ENCODE measurements around the gene FHAD1. TPM values are rescaled to one million over a fixed set of nuclear protein-coding genes. Genes with fewer than 3 reads are reported as not detected.

FHAD1 gene
- total RNA-seq, 1 experiment from 2014 or later, result 2.0 TPM

DNA sequence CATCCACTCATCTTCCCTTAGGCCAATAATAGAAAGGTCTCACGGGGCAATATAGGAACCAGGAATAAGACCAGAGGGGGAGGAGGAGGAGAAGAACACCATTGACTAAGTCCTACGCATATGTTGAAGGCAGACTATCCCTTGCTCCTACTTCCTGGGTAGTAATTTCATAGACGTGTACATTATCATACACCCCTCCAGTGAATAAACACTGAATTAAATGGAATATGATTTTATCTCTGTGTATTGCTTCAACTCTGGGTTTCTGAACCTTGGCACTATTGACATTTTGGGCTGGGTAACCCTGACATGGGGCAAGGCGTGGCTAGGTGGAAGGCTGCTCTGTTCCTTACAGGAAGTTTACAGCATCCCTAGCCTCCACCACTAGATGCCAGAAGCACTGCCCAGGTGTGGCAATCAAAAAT lies 17.3 kb upstream of the FHAD1 start:
- Histone ChIP-seq H3K4me1 (ENCODE audit: insufficient read depth, low read length, poor library complexity, severe bottlenecking) (no peaks in the 10 kb centered on the region), H3K9me3 (ENCODE audit: low read depth, low read length, poor library complexity, severe bottlenecking) (no peaks in the 10 kb centered on the region), H3K27ac (ENCODE audit: low read depth, low read length, poor library complexity, severe bottlenecking) (no peak overlapping the region), H3K36me3 (ENCODE audit: insufficient read depth, low read length, poor library complexity, severe bottlenecking) (no peaks in the 10 kb centered on the region), H3K4me3 (ENCODE audit: low read depth, low read length, poor library complexity, severe bottlenecking) (no peak overlapping the region), H3K27me3 (replicated peaks; ENCODE audit: insufficient read depth, low read depth, low read length, poor library complexity) (no peaks in the 10 kb centered on the region)
- no TSS peak for BruUV-seq (replicated peaks)
- no peak for DNase-seq (ENCODE audit: low spot score)
- intact Hi-C loops (cut with micrococcal nuclease; ENCODE audit: unreplicated experiment), result no loop called here
- no peak for TF ChIP-seq EZH2 (IDR thresholded peaks at IDR 0.05; ENCODE audit: borderline replicate concordance, low read depth, low read length, poor library complexity, severe bottlenecking)
- TF ChIP-seq, protein P1, sequence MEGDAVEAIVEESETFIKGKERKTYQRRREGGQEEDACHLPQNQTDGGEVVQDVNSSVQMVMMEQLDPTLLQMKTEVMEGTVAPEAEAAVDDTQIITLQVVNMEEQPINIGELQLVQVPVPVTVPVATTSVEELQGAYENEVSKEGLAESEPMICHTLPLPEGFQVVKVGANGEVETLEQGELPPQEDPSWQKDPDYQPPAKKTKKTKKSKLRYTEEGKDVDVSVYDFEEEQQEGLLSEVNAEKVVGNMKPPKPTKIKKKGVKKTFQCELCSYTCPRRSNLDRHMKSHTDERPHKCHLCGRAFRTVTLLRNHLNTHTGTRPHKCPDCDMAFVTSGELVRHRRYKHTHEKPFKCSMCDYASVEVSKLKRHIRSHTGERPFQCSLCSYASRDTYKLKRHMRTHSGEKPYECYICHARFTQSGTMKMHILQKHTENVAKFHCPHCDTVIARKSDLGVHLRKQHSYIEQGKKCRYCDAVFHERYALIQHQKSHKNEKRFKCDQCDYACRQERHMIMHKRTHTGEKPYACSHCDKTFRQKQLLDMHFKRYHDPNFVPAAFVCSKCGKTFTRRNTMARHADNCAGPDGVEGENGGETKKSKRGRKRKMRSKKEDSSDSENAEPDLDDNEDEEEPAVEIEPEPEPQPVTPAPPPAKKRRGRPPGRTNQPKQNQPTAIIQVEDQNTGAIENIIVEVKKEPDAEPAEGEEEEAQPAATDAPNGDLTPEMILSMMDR (conservative IDR thresholded peaks at IDR 0.05; ENCODE audit: low read depth, low read length), result no peak
- ChIA-PET CTCF (no interaction called here), POLR2A (ENCODE audit: low non-redundant PET) (interaction anchor here (0.6 kb wide), 1 partner anchor 10 kb away, joined by 3 read pairs; no protein-coding TSS in a partner anchor)

GRCh38 chr1:15231714-15232201 lies 15.3 kb upstream of the FHAD1 start:
- ChIA-PET POLR2A (ENCODE audit: low non-redundant PET) (no interaction called here), CTCF (no interaction called here)
- TF ChIP-seq, protein P1 (conservative IDR thresholded peaks at IDR 0.05; ENCODE audit: low read depth, low read length), result no peak
- no peak for TF ChIP-seq EZH2 (IDR thresholded peaks at IDR 0.05; ENCODE audit: borderline replicate concordance, low read depth, low read length, poor library complexity, severe bottlenecking)
- Histone ChIP-seq H3K4me3 (ENCODE audit: low read depth, low read length, poor library complexity, severe bottlenecking) (no peak overlapping the region), H3K36me3 (ENCODE audit: insufficient read depth, low read length, poor library complexity, severe bottlenecking) (no peaks in the 10 kb centered on the region), H3K9me3 (ENCODE audit: low read depth, low read length, poor library complexity, severe bottlenecking) (no peaks in the 10 kb centered on the region), H3K27ac (ENCODE audit: low read depth, low read length, poor library complexity, severe bottlenecking) (no peak overlapping the region), H3K27me3 (replicated peaks; ENCODE audit: insufficient read depth, low read depth, low read length, poor library complexity) (no peaks in the 10 kb centered on the region), H3K4me1 (ENCODE audit: insufficient read depth, low read length, poor library complexity, severe bottlenecking) (no peaks in the 10 kb centered on the region)
- no peak for DNase-seq (ENCODE audit: low spot score)
- intact Hi-C loops (cut with micrococcal nuclease; ENCODE audit: unreplicated experiment), result no loop called here
- no TSS peak for BruUV-seq (replicated peaks)

GRCh38 chr1:15233689-15234088 lies 13.3 kb upstream of the FHAD1 start:
- CTCF ChIA-PET, result no interaction called here
- TF ChIP-seq EZH2 (IDR thresholded peaks at IDR 0.05; ENCODE audit: borderline replicate concordance, low read depth, low read length, poor library complexity, severe bottlenecking), result no peak
- Histone ChIP-seq H3K9me3 (ENCODE audit: low read depth, low read length, poor library complexity, severe bottlenecking) (no peaks in the 10 kb centered on the region), H3K27ac (ENCODE audit: low read depth, low read length, poor library complexity, severe bottlenecking) (no peak overlapping the region), H3K36me3 (ENCODE audit: insufficient read depth, low read length, poor library complexity, severe bottlenecking) (no peaks in the 10 kb centered on the region), H3K4me3 (ENCODE audit: low read depth, low read length, poor library complexity, severe bottlenecking) (no peak overlapping the region), H3K4me1 (ENCODE audit: insufficient read depth, low read length, poor library complexity, severe bottlenecking) (no peaks in the 10 kb centered on the region), H3K27me3 (replicated peaks; ENCODE audit: insufficient read depth, low read depth, low read length, poor library complexity) (no peaks in the 10 kb centered on the region)
- DNase-seq (ENCODE audit: low spot score), result no peak
- no TSS peak for BruUV-seq (replicated peaks)
- POLR2A ChIA-PET (ENCODE audit: low non-redundant PET), result no interaction called here
- intact Hi-C loops (cut with micrococcal nuclease; ENCODE audit: unreplicated experiment), result no loop called here

DNA sequence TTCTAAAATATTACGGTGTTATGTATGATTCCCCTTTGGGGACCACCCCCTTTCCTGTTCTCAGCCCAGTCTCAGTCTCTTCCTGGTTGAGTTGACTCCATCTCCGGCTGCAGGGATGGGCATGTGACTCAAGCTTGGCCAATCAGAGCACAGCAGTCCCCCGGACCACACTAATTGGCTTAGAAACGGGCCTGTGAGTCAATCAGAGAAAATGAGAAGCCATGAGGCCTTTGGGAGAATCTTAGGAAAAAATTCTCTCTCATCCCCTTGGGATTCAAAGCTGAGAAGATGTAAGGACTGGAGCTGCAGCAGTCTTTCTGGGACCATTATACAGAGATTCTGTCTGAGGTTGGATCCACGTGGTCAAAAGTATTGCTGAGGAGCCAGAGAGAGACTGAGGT lies 10.7 kb upstream of the FHAD1 start:
- Histone ChIP-seq H3K9me3 (ENCODE audit: low read depth, low read length, poor library complexity, severe bottlenecking) (no peaks in the 10 kb centered on the region), H3K27me3 (replicated peaks; ENCODE audit: insufficient read depth, low read depth, low read length, poor library complexity) (no peaks in the 10 kb centered on the region), H3K4me1 (ENCODE audit: insufficient read depth, low read length, poor library complexity, severe bottlenecking) (no peaks in the 10 kb centered on the region), H3K36me3 (ENCODE audit: insufficient read depth, low read length, poor library complexity, severe bottlenecking) (no peaks in the 10 kb centered on the region), H3K4me3 (ENCODE audit: low read depth, low read length, poor library complexity, severe bottlenecking) (no peak overlapping the region), H3K27ac (ENCODE audit: low read depth, low read length, poor library complexity, severe bottlenecking) (no peak overlapping the region)
- intact Hi-C loops (cut with micrococcal nuclease; ENCODE audit: unreplicated experiment), result no loop called here
- POLR2A ChIA-PET (ENCODE audit: low non-redundant PET), result no interaction called here
- CTCF ChIA-PET, result no interaction called here
- BruUV-seq (replicated peaks), result no TSS peak
- DNase-seq (ENCODE audit: low spot score), result peak; percentile 74
- TF ChIP-seq EZH2 (IDR thresholded peaks at IDR 0.05; ENCODE audit: borderline replicate concordance, low read depth, low read length, poor library complexity, severe bottlenecking), result no peak
- TF ChIP-seq, protein P1 (conservative IDR thresholded peaks at IDR 0.05; ENCODE audit: low read depth, low read length), result no peak
